Neural cell (in vitro differentiated cells): Measurements from ENCODE around the gene TOB1. TPM values are rescaled to one million over a fixed set of nuclear protein-coding genes. Genes with fewer than 3 reads are reported as not detected.

Source experiments
- H2AFZ ChIP-seq: fragments of 200-600, 300-800 bp; sonication (generic), shearing (Covaris generic); 2 replicates; pipeline ENCODE4 v1.6.0; 2014; ENCODE audit warnings: low read depth, mild to moderate bottlenecking, antibody characterized with exemption, low read length, moderate library complexity
- H3F3A ChIP-seq: fragments of 200-600 bp; shearing (Covaris generic); 2 replicates; pipeline ENCODE4 v1.6.1; 2016; ENCODE audit warnings: mild to moderate bottlenecking, moderate library complexity, mixed read lengths, antibody characterized with exemption, low read length; ENCODE audit not compliant: insufficient read depth, poor library complexity, severe bottlenecking
- H3K27ac ChIP-seq: fragments of 200-600, 300-800 bp; sonication (generic), shearing (Covaris generic); 2 replicates; pipeline ENCODE4 v1.5.1; 2014; ENCODE audit warnings: mild to moderate bottlenecking, low read length, moderate library complexity
- H3K27me3 ChIP-seq: fragments of 300-800, 200-600 bp; sonication (generic), shearing (Covaris generic); 2 replicates; pipeline ENCODE4 v1.6.0; 2014; ENCODE audit warnings: mild to moderate bottlenecking, low read depth, low read length, moderate library complexity; ENCODE audit not compliant: insufficient read depth
- H3K36me3 ChIP-seq: fragments of 300-800, 200-600 bp; sonication (generic), shearing (Covaris generic); 2 replicates; pipeline ENCODE4 v1.5.1; 2014; ENCODE audit warnings: mild to moderate bottlenecking, antibody characterized with exemption, low read length, moderate library complexity; ENCODE audit not compliant: insufficient read depth
- H3K4me2 ChIP-seq: fragments of 300-800, 200-600 bp; sonication (generic), shearing (Covaris generic); 2 replicates; pipeline ENCODE4 v1.6.0; 2014; ENCODE audit warnings: mild to moderate bottlenecking, low read length
- H3K4me3 ChIP-seq: fragments of 300-800, 200-600 bp; sonication (generic), shearing (Covaris generic); 2 replicates; pipeline ENCODE4 v1.5.1; 2014; ENCODE audit warnings: mild to moderate bottlenecking, low read length, moderate library complexity
- H3K79me2 ChIP-seq: fragments of 200-600 bp; shearing (Covaris generic); replicated peaks from 2 replicates; pipeline ENCODE4 v1.6.0; 2014; ENCODE audit warnings: mild to moderate bottlenecking, low read length, moderate library complexity; ENCODE audit not compliant: insufficient read depth
- H3K9ac ChIP-seq: fragments of 300-800, 200-600 bp; sonication (generic), shearing (Covaris generic); 2 replicates; pipeline ENCODE4 v1.6.1; 2016; ENCODE audit warnings: mild to moderate bottlenecking, low read length, mixed read lengths
- H3K9me2 ChIP-seq: fragments of 200-600 bp; shearing (Covaris generic); 2 replicates; pipeline ENCODE4 v1.6.1; 2016; ENCODE audit warnings: mild to moderate bottlenecking, low read length, mixed read lengths; ENCODE audit not compliant: insufficient read depth
- H3K9me3 ChIP-seq: fragments of 200-600, 300-800 bp; sonication (generic), shearing (Covaris generic); 2 replicates; pipeline ENCODE4 v1.6.1; 2016; ENCODE audit warnings: mild to moderate bottlenecking, mixed run types, low read length, moderate library complexity, mixed read lengths
- H4K20me1 ChIP-seq: fragments of 200-600 bp; shearing (Covaris generic); 2 replicates; pipeline ENCODE4 v1.6.1; 2016; ENCODE audit warnings: mild to moderate bottlenecking, mixed run types; ENCODE audit not compliant: insufficient read depth
- CTCF ChIP-seq: fragments of 450-650 bp; IDR thresholded peaks from 2 replicates; pipeline ENCODE4 v1.5.1; 2014; ENCODE audit warnings: antibody characterized with exemption, mild to moderate bottlenecking, moderate library complexity; ENCODE audit not compliant: poor library complexity, severe bottlenecking
- EP300 ChIP-seq: fragments of 450-650 bp; conservative IDR thresholded peaks from 2 replicates; pipeline ENCODE4 v1.6.1; 2014; ENCODE audit warnings: antibody characterized with exemption, mild to moderate bottlenecking, moderate library complexity; ENCODE audit not compliant: poor library complexity, severe bottlenecking
- EZH2 ChIP-seq: fragments of 200-600, 300-800 bp; shearing (Covaris generic), sonication (generic); IDR thresholded peaks from 2 replicates; pipeline ENCODE4 v1.6.1; 2014; ENCODE audit warnings: antibody characterized with exemption, low read length, borderline replicate concordance, mild to moderate bottlenecking; ENCODE audit not compliant: insufficient read depth, poor library complexity, severe bottlenecking
- MXI1 ChIP-seq: fragments of 450-650 bp; conservative IDR thresholded peaks from 2 replicates; pipeline ENCODE4 v1.6.1; 2014; ENCODE audit warnings: antibody characterized with exemption, mild to moderate bottlenecking; ENCODE audit not compliant: poor library complexity, severe bottlenecking
- POLR2AphosphoS5 ChIP-seq: IDR thresholded peaks from 2 replicates; pipeline ENCODE4 v1.6.1; 2012
- RAD21 ChIP-seq: fragments of 450-650 bp; conservative IDR thresholded peaks from 2 replicates; pipeline ENCODE4 v1.6.1; 2014; ENCODE audit warnings: antibody characterized with exemption, mild to moderate bottlenecking, moderate library complexity
- REST ChIP-seq: IDR thresholded peaks from 2 replicates; pipeline ENCODE4 v1.6.1; 2012; ENCODE audit warnings: borderline replicate concordance
- SMC3 ChIP-seq: fragments of 450-650 bp; conservative IDR thresholded peaks from 2 replicates; pipeline ENCODE4 v1.6.1; 2014; ENCODE audit warnings: antibody characterized with exemption, mild to moderate bottlenecking, moderate library complexity; ENCODE audit not compliant: poor library complexity
- TAF1 ChIP-seq: IDR thresholded peaks from 2 replicates; pipeline ENCODE4 v1.6.1; 2012; ENCODE audit warnings: low read depth
- polyA plus RNA-seq: library from polyadenylated mRNA; depleted of rRNA; stranded (reverse); fragments of >200 nt; gene quantifications from 2 replicates; pipeline ENCODE4 v1.2.3, GENCODE V29; 2014

The TOB1 gene
- polyA plus RNA-seq, 1 donor from 2014 or later: 8.9 TPM

DNA sequence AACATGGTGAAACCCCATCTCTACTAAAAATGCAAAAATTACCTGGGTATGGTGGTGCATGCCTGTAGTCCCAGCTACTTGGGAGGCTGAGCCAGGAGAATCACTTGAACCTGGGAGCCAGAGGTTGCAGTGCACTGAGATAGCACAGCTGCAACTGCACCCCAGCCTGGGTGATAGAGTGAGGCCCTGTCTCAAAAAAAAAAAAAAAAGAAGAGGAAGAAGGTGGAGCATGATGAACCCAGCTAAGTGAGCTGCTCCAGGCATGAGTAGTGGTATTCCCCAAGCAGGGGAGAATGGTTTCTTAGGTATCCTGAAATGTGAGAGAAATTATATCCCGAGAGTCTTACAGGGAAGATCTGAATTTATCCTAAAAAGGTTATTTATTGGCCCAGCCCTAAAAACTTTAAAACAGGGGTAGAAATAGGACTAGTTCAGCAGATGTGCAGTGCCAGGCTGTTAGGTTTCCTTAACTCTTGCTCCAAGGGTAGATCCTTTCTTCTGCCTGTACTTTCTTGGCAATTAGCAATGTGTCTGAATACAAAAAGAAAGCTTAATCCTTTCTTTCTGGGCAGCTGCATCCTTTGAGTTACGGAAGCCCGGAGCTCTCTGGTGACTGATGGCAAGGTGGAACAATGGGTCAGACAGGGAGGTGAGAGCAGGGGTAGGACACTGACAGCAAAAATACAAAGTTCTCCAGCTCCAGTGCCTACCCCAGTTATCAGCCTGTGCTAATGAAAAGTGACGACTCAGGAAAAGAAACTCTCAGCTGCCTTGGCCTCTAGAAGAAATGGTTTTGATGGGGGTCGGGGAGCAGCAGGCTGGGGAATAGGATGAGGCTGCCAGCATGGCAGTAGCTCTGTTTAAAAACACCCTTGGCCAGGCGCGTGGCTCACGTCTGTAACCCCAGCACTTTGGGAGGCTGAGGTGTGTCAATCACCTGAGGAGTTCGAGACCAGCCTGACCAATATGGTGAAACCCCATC, 36.5 kb upstream of the TOB1 start:
- Histone ChIP-seq H2AFZ (no peak overlapping the region), H3K27ac (no peak overlapping the region), H3K4me3 (no peak overlapping the region)

More for the DNA sequence above, 36.5 kb upstream of the TOB1 start:
- no peak overlapping the region for H3K9ac ChIP-seq
- H3K9me2 ChIP-seq: no peaks in the 10 kb centered on the region
- H3K27me3 ChIP-seq: no peaks in the 10 kb centered on the region
- no peaks in the 10 kb centered on the region for H3K79me2 ChIP-seq
- no peak overlapping the region for H3K4me2 ChIP-seq
- H3K36me3 ChIP-seq: no peaks in the 10 kb centered on the region
- H4K20me1 ChIP-seq: no peaks in the 10 kb centered on the region
- no peaks in the 10 kb centered on the region for H3F3A ChIP-seq
- TF ChIP-seq POLR2AphosphoS5 (no peak), TAF1 (no peak), REST (no peak), SMC3 (no peak), MXI1 (no peak), EP300 (no peak), CTCF (no peak), RAD21 (no peak), EZH2 (no peak)
- no peaks in the 10 kb centered on the region for H3K9me3 ChIP-seq
